CD14-positive monocyte (primary cell): Measurements from ENCODE around the gene EHF. TPM values are rescaled to one million over a fixed set of nuclear protein-coding genes. Genes with fewer than 3 reads are reported as not detected.
"Not testable (repeated sequence)": the region's sequence is repeated elsewhere in the genome, so short reads cannot be mapped to it uniquely, and the experiment has no call there.

Experiments
- DNase-seq, 3 donors: peaks; one replicate each; pipeline ENCODE4 v3.0.0-alpha.2; 2011 to 2022
- H2AFZ ChIP-seq: 2 replicates; pipeline ENCODE4 v1.6.0; 2012; ENCODE audit warnings: mild to moderate bottlenecking, low read depth, low read length, inconsistent platforms; ENCODE audit not compliant: insufficient read depth, poor library complexity, severe bottlenecking
- H3K27ac ChIP-seq, 2 donors: 1 replicate in 1 of 2; 2 replicates in 1 of 2; pipeline ENCODE4 v1.5.1; 2012 to 2013; ENCODE audit warnings: low read length in 2 of 2, control low read depth in 1 of 2, inconsistent platforms in 1 of 2, low read depth in 1 of 2, mild to moderate bottlenecking in 1 of 2
- H3K27me3 ChIP-seq, 2 donors: one replicate each; pipeline versions ENCODE4 v1.6.0 to v1.6.1; 2011 to 2013; ENCODE audit warnings: low read length in 2 of 2; ENCODE audit not compliant: control insufficient read depth in 2 of 2, insufficient read depth in 2 of 2
- H3K36me3 ChIP-seq, 2 donors: replicated peaks in 1 of 2; 1 replicate in 1 of 2; 2 replicates in 1 of 2; pipeline versions ENCODE4 v1.5.1 to v1.6.1; 2012 to 2013; ENCODE audit warnings: low read length in 2 of 2, control low read depth in 1 of 2, inconsistent platforms in 1 of 2, mild to moderate bottlenecking in 1 of 2; ENCODE audit not compliant: insufficient read depth in 2 of 2, control insufficient read depth in 1 of 2
- H3K4me1 ChIP-seq, 2 donors: 1 replicate in 1 of 2; 2 replicates in 1 of 2; pipeline versions ENCODE4 v1.5.1 to v1.6.1; 2012 to 2013; ENCODE audit warnings: low read length in 2 of 2, control low read depth in 1 of 2, inconsistent platforms in 1 of 2, mild to moderate bottlenecking in 1 of 2, moderate library complexity in 1 of 2; ENCODE audit not compliant: insufficient read depth in 2 of 2, control insufficient read depth in 1 of 2
- H3K4me2 ChIP-seq: replicated peaks from 2 replicates; pipeline ENCODE3; 2012; ENCODE audit warnings: low read length, moderate library complexity, mild to moderate bottlenecking; ENCODE audit not compliant: poor library complexity, severe bottlenecking; ENCODE audit errors: extremely low read depth
- H3K4me3 ChIP-seq, 3 experiments: fragments of 200-600 bp in 1 of 3; sonication (generic) in 1 of 3; replicated peaks in 1 of 3; 1 replicate in 2 of 3; 2 replicates in 1 of 3; pipeline ENCODE4 v1.5.1; 2011 to 2013; ENCODE audit warnings: low read length in 3 of 3, mild to moderate bottlenecking in 3 of 3, control low read depth in 2 of 3, low read depth in 2 of 3, inconsistent platforms in 1 of 3, moderate library complexity in 1 of 3
- H3K79me2 ChIP-seq: 2 replicates; pipeline ENCODE4 v1.6.0; 2012; ENCODE audit warnings: mild to moderate bottlenecking, control low read depth, inconsistent platforms, low read length, moderate library complexity; ENCODE audit not compliant: insufficient read depth
- H3K9ac ChIP-seq: 2 replicates; pipeline ENCODE4 v1.6.0; 2017; ENCODE audit warnings: low read length, mild to moderate bottlenecking; ENCODE audit not compliant: insufficient read depth, poor library complexity, severe bottlenecking
- H3K9me3 ChIP-seq, 2 donors: replicated peaks in 1 of 2; 1 replicate in 1 of 2; 2 replicates in 1 of 2; pipeline versions ENCODE4 v1.5.1 to v1.6.1; 2012 to 2013; ENCODE audit warnings: low read length in 2 of 2, control low read depth in 1 of 2; ENCODE audit not compliant: control insufficient read depth in 1 of 2, insufficient read depth in 1 of 2
- H4K20me1 ChIP-seq: 2 replicates; pipeline ENCODE4 v1.6.0; 2012; ENCODE audit warnings: mild to moderate bottlenecking, low read length, control low read depth, moderate library complexity; ENCODE audit not compliant: insufficient read depth
- H3K27ac Mint-ChIP-seq, 7 donors: one replicate each; pipeline ENCODE4 v1.8.0; 2020; ENCODE audit warnings: mild to moderate bottlenecking in 7 of 7, mixed read lengths in 7 of 7, moderate library complexity in 6 of 7, inconsistent platforms in 2 of 7
- H3K27me3 Mint-ChIP-seq, 3 donors: one replicate each; pipeline ENCODE4 v1.8.0; 2021 to 2022; ENCODE audit warnings: low read depth in 3 of 3, mild to moderate bottlenecking in 3 of 3, mixed read lengths in 3 of 3, moderate library complexity in 3 of 3, inconsistent platforms in 1 of 3
- H3K36me3 Mint-ChIP-seq, 2 donors: one replicate each; pipeline ENCODE4 v1.8.0; 2020; ENCODE audit warnings: mixed read lengths in 2 of 2, inconsistent platforms in 1 of 2, mild to moderate bottlenecking in 1 of 2
- H3K4me1 Mint-ChIP-seq: one replicate; pipeline ENCODE4 v1.8.0; 2020; ENCODE audit warnings: mild to moderate bottlenecking, mixed read lengths
- H3K4me3 Mint-ChIP-seq, 2 donors: one replicate each; pipeline ENCODE4 v1.8.0; 2020; ENCODE audit warnings: mild to moderate bottlenecking in 2 of 2, mixed read lengths in 2 of 2, moderate library complexity in 1 of 2
- H3K9me3 Mint-ChIP-seq, 7 donors: one replicate each; pipeline ENCODE4 v1.8.0; 2020 to 2022; ENCODE audit warnings: mixed read lengths in 7 of 7, mild to moderate bottlenecking in 6 of 7, moderate library complexity in 6 of 7, inconsistent platforms in 2 of 7
- WGBS: methylation state at CpG from one replicate; pipeline ENCODE4 v1.1.5; 2013; ENCODE audit warnings: missing lambda C conversion rate; ENCODE audit not compliant: insufficient coverage; 5-methylcytosine and 5-hydroxymethylcytosine counted together
- intact Hi-C, 2 donors: fragments of 100-400 bp; cut with micrococcal nuclease; formaldehyde crosslinking; loops; one replicate each; pipeline versions ENCODE4 v1.15.0 to v1.15.1; 2023
- polyA plus RNA-seq, 3 donors: library from polyadenylated mRNA; depleted of rRNA in 1 of 3; unstranded in 2 of 3; stranded (reverse) in 1 of 3; fragments of 300-500 nt in 2 of 3; fragments of >200 nt in 1 of 3; fragmentation: Illumina TruSeq in 2 of 3; gene quantifications; 1 replicate in 2 of 3; 2 replicates in 1 of 3; pipeline ENCODE4 v1.2.3, GENCODE V29; 2012 to 2021
- TF ChIP-seq, protein P1 (sequence below): fragments of 200-600 bp; IDR thresholded peaks from one replicate; pipeline ENCODE4 v1.8.0; 2022; ENCODE audit warnings: antibody characterized with exemption, mild to moderate bottlenecking

The EHF gene
- polyA plus RNA-seq, 3 donors = 0.17 to 0.21 TPM; not detected in 1

DNA sequence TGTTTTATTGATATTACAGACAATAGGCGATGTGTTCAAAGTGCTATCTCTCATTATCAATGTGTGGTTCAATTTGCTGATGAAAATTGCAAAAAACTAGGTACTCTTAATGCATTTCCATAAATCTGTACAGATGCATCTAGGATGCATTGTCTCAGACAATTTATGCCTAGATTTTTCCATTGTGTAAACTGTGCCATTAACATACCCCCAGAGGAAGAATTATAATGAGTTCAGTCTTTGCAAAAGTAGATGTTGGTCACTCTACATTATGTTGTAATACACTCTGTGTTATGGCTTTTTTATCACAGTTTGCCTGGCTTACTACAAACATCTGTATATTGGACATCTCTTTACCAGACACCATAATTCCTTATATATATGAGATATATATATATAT is 62.5 kb downstream of the EHF start:
- Mint-ChIP-seq H3K27me3 (no peaks in the 10 kb centered on the region), H3K36me3 (no peaks in the 10 kb centered on the region), H3K4me3 (no peak overlapping the region), H3K4me1 (no peaks in the 10 kb centered on the region), H3K27ac (no peak overlapping the region), H3K9me3 (peaks cover 0 to 3% (median 0%) of the 10 kb centered on the region in 7 donors)
- Histone ChIP-seq H3K4me2 (no peak overlapping the region), H3K79me2 (no peaks in the 10 kb centered on the region), H4K20me1 (no peaks in the 10 kb centered on the region), H3K9me3 (no peaks in the 10 kb centered on the region), H3K36me3 (no peaks in the 10 kb centered on the region), H3K27me3 (no peaks in the 10 kb centered on the region), H2AFZ (no peak overlapping the region), H3K9ac (no peak overlapping the region), H3K4me3 (no peak overlapping the region), H3K4me1 (no peaks in the 10 kb centered on the region), H3K27ac (no peak overlapping the region)
- TF ChIP-seq, protein P1, sequence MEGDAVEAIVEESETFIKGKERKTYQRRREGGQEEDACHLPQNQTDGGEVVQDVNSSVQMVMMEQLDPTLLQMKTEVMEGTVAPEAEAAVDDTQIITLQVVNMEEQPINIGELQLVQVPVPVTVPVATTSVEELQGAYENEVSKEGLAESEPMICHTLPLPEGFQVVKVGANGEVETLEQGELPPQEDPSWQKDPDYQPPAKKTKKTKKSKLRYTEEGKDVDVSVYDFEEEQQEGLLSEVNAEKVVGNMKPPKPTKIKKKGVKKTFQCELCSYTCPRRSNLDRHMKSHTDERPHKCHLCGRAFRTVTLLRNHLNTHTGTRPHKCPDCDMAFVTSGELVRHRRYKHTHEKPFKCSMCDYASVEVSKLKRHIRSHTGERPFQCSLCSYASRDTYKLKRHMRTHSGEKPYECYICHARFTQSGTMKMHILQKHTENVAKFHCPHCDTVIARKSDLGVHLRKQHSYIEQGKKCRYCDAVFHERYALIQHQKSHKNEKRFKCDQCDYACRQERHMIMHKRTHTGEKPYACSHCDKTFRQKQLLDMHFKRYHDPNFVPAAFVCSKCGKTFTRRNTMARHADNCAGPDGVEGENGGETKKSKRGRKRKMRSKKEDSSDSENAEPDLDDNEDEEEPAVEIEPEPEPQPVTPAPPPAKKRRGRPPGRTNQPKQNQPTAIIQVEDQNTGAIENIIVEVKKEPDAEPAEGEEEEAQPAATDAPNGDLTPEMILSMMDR = no peak
- intact Hi-C loops = no loop called here
- no CpG with 5 or more reads among the region's 1 CpG for WGBS
- DNase-seq = no peak

DNA sequence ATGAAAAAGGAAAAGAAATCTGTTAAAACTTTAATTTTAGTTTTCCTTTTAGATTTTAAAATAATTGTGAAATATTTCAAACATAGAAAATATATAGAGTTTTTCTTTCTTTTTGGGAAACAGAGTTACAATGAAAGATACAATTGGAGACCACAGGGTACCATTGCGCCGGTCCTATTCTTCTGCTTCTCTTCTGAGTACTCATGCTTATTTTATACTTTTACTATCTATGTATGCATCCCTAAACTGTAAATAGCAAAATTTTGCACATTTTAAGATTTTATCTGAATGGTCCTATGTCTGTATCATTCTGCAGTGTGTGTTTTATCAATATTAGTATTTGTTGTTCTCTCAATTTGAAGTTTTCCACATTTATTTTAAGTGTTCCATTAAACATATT is 65.0 kb downstream of the EHF start:
- Histone ChIP-seq H4K20me1 (no peaks in the 10 kb centered on the region), H3K79me2 (no peaks in the 10 kb centered on the region), H3K36me3 (no peaks in the 10 kb centered on the region), H3K4me2 (no peak overlapping the region), H3K27ac (no peak overlapping the region), H3K27me3 (no peaks in the 10 kb centered on the region), H3K9ac (no peak overlapping the region), H3K4me3 (no peak overlapping the region), H3K4me1 (no peaks in the 10 kb centered on the region), H3K9me3 (no peaks in the 10 kb centered on the region), H2AFZ (no peak overlapping the region)
- Mint-ChIP-seq H3K4me1 (no peaks in the 10 kb centered on the region), H3K27ac (no peak overlapping the region), H3K36me3 (no peaks in the 10 kb centered on the region), H3K9me3 (peaks cover 0 to 3% (median 0%) of the 10 kb centered on the region in 7 donors), H3K4me3 (no peak overlapping the region), H3K27me3 (no peaks in the 10 kb centered on the region)
- TF ChIP-seq, protein P1 = no peak
- DNase-seq = no peak
- WGBS = no CpG with 5 or more reads among the region's 2 CpGs
- intact Hi-C loops = no loop called here

DNA sequence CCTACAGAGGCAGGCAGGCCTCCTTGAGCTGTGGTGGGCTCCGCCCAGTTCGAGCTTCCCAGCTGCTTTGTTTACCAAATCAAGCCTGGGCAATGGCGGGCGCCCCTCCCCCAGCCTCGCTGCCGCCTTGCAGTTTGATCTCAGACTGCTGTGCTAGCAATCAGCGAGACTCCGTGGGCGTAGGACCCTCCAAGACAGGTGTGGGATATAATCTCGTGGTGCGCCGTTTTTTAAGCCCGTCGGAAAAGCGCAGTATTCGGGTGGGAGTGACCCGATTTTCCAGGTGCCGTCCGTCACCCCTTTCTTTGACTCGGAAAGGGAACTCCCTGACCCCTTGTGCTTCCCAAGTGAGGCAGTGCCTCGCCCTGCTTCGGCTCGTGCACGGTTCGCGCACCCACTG is 71.4 kb downstream of the EHF start:
- H3K4me1 Mint-ChIP-seq, H3K4me2 ChIP-seq, H3K27me3 ChIP-seq, H3K36me3 ChIP-seq, H2AFZ ChIP-seq, H3K36me3 Mint-ChIP-seq, H3K27ac Mint-ChIP-seq, H4K20me1 ChIP-seq, H3K79me2 ChIP-seq, H3K4me3 ChIP-seq, DNase-seq, intact Hi-C loops, H3K4me1 ChIP-seq, H3K27me3 Mint-ChIP-seq, H3K9me3 ChIP-seq, H3K27ac ChIP-seq, H3K9ac ChIP-seq: not testable (repeated sequence)
- WGBS = 81% methylated on average over 7 of the region's 26 CpGs
- Mint-ChIP-seq H3K9me3 (peaks cover 3 to 19% (median 8%) of the 10 kb centered on the region in 7 donors), H3K4me3 (peak overlapping the region in 1 of 2 donors; percentile 71)
